Peyer's patch (tissue), 4 donors: ENCODE data around the gene NIPBL.

ENCODE experiments used
- POLR2A ChIP-seq, 2 donors: fragments of 450-650 bp; IDR thresholded peaks; one replicate each; pipeline ENCODE4 v1.5.1; 2017; ENCODE audit warnings: antibody characterized with exemption in 2 of 2, mild to moderate bottlenecking in 2 of 2, moderate library complexity in 2 of 2
- TF ChIP-seq, protein P1 (sequence below), 6 experiments: fragments of 450-650 bp in 4 of 6; fragments of 200-600 bp in 2 of 6; sonication (generic) in 1 of 6; IDR thresholded peaks; one replicate each; pipeline ENCODE4 v1.5.1; 2017 to 2019; ENCODE audit warnings: antibody characterized with exemption in 6 of 6, mild to moderate bottlenecking in 3 of 6, moderate library complexity in 1 of 6

DNA sequence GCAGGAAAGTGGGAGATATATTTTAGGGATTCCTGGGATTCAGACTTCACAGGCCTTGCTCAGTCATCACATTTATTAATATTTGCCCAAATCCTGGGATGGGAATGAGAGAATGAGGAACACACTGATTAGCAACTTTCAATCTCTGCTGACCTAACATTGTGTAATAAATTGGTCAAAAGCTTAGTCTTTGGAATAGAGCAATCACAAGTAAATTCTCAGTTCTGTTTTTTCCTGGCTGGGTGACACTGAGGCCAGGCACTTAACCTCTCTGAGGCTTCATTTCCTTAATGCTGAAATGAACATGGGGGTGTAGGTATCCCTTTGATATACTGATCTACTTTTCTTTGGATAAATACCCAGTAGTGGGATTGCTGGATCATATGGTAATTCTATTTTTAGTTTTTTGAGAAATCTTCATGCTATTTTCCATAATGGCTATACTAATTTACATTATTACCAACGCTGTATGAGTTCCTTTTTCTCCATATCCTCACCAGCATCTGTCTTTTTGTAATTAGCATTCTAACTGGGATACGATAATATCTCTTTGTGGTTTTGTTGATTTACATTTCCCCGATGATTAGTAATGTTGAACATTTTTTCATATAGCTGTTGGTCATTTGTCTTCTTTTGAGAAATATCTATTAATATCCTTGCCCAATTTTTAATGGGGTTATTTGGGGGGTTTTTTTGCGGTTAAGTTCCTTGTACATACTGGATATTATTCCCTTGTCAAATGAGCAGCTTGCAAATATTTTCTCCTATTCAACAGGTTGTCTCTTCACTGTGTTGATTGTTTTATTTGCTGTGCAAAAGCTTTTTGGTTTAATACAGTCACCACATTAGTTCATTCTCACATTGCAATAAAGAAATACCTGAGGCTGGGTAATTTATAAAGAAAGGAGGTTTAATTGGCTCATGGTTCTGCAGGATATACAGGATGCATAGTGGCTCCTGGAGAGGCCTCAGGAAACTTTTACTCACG lies 36.8 kb upstream of the NIPBL start:
- TF ChIP-seq, protein P1, sequence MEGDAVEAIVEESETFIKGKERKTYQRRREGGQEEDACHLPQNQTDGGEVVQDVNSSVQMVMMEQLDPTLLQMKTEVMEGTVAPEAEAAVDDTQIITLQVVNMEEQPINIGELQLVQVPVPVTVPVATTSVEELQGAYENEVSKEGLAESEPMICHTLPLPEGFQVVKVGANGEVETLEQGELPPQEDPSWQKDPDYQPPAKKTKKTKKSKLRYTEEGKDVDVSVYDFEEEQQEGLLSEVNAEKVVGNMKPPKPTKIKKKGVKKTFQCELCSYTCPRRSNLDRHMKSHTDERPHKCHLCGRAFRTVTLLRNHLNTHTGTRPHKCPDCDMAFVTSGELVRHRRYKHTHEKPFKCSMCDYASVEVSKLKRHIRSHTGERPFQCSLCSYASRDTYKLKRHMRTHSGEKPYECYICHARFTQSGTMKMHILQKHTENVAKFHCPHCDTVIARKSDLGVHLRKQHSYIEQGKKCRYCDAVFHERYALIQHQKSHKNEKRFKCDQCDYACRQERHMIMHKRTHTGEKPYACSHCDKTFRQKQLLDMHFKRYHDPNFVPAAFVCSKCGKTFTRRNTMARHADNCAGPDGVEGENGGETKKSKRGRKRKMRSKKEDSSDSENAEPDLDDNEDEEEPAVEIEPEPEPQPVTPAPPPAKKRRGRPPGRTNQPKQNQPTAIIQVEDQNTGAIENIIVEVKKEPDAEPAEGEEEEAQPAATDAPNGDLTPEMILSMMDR (IDR thresholded peaks at IDR 0.05), result no peak
- no peak for TF ChIP-seq POLR2A (IDR thresholded peaks at IDR 0.05)
